Activated CD4-positive, alpha-beta T cell treated with anti-CD3 and anti-CD28 coated beads for 1 hour (primary cell): ENCODE measurements around the gene GPR158.

ENCODE experiments used
- DNase-seq: peaks from one replicate; pipeline ENCODE4 v3.0.0-alpha.2; 2020

Gene GPR158

GRCh38 chr10:25417611-25418010 is 242.8 kb downstream of the GPR158 start:
- no peak for DNase-seq

- no peak for DNase-seq
Measured at GRCh38 chr10:25425776-25426175, 251.0 kb downstream of the GPR158 start.

GRCh38 chr10:25436431-25436830 is 261.6 kb downstream of the GPR158 start:
- no peak for DNase-seq

- no peak for DNase-seq
Measured at GRCh38 chr10:25441270-25441669, 266.5 kb downstream of the GPR158 start.

GRCh38 chr10:25444266-25444665 is 269.5 kb downstream of the GPR158 start:
- no peak for DNase-seq

- no peak for DNase-seq
Measured at GRCh38 chr10:25451401-25451800, 276.6 kb downstream of the GPR158 start.

- DNase-seq, result no peak
Measured at GRCh38 chr10:25453619-25454018, 278.8 kb downstream of the GPR158 start.

GRCh38 chr10:25455980-25456567 is 281.3 kb downstream of the GPR158 start:
- DNase-seq, result no peak

GRCh38 chr10:25457552-25457951 is 282.8 kb downstream of the GPR158 start:
- no peak for DNase-seq

GRCh38 chr10:25465582-25466372 is 291.0 kb downstream of the GPR158 start:
- no peak for DNase-seq

- no peak for DNase-seq
Measured at GRCh38 chr10:25467881-25468280, 293.1 kb downstream of the GPR158 start.

GRCh38 chr10:25481467-25481866 is 306.7 kb downstream of the GPR158 start:
- DNase-seq, result no peak

GRCh38 chr10:25483999-25484398 is 309.2 kb downstream of the GPR158 start:
- DNase-seq, result no peak

GRCh38 chr10:25487266-25487665 is 312.5 kb downstream of the GPR158 start:
- no peak for DNase-seq

GRCh38 chr10:25492040-25492439 is 317.2 kb downstream of the GPR158 start:
- DNase-seq, result no peak

- DNase-seq, result no peak
Measured at GRCh38 chr10:25492680-25493079, 317.9 kb downstream of the GPR158 start.

GRCh38 chr10:25493122-25493893 is 318.5 kb downstream of the GPR158 start:
- no peak for DNase-seq

GRCh38 chr10:25497246-25497645 is 322.4 kb downstream of the GPR158 start:
- DNase-seq, result no peak

GRCh38 chr10:25498645-25499044 is 323.8 kb downstream of the GPR158 start:
- no peak for DNase-seq

GRCh38 chr10:25501912-25502311 is 327.1 kb downstream of the GPR158 start:
- DNase-seq, result no peak

- DNase-seq, result no peak
Measured at GRCh38 chr10:25502453-25502852, 327.7 kb downstream of the GPR158 start.

GRCh38 chr10:25504306-25504705 is 329.5 kb downstream of the GPR158 start:
- no peak for DNase-seq

- DNase-seq, result no peak
Measured at GRCh38 chr10:25504838-25505237, 330.0 kb downstream of the GPR158 start.

GRCh38 chr10:25505466-25505865 is 330.7 kb downstream of the GPR158 start:
- no peak for DNase-seq
